ENCODE data around the gene ADAM12.

GRCh38 chr10:126317751-126318150 lies 70.5 kb downstream of the ADAM12 start:
- TF ChIP-seq, protein P1, sequence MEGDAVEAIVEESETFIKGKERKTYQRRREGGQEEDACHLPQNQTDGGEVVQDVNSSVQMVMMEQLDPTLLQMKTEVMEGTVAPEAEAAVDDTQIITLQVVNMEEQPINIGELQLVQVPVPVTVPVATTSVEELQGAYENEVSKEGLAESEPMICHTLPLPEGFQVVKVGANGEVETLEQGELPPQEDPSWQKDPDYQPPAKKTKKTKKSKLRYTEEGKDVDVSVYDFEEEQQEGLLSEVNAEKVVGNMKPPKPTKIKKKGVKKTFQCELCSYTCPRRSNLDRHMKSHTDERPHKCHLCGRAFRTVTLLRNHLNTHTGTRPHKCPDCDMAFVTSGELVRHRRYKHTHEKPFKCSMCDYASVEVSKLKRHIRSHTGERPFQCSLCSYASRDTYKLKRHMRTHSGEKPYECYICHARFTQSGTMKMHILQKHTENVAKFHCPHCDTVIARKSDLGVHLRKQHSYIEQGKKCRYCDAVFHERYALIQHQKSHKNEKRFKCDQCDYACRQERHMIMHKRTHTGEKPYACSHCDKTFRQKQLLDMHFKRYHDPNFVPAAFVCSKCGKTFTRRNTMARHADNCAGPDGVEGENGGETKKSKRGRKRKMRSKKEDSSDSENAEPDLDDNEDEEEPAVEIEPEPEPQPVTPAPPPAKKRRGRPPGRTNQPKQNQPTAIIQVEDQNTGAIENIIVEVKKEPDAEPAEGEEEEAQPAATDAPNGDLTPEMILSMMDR (IDR thresholded peaks at IDR 0.05), result no peak
- TF ChIP-seq POLR2A (IDR thresholded peaks at IDR 0.05) (no peak), EP300 (IDR thresholded peaks at IDR 0.05) (no peak)
